DMS 273 (cell line): ENCODE data around the gene TNFRSF11A.

Source experiments
- DNase-seq: peaks from one replicate; lab custom pipeline; 2025; ENCODE audit not compliant: unreplicated experiment; lab: John Stamatoyannopoulos, UW

Gene TNFRSF11A

DNA sequence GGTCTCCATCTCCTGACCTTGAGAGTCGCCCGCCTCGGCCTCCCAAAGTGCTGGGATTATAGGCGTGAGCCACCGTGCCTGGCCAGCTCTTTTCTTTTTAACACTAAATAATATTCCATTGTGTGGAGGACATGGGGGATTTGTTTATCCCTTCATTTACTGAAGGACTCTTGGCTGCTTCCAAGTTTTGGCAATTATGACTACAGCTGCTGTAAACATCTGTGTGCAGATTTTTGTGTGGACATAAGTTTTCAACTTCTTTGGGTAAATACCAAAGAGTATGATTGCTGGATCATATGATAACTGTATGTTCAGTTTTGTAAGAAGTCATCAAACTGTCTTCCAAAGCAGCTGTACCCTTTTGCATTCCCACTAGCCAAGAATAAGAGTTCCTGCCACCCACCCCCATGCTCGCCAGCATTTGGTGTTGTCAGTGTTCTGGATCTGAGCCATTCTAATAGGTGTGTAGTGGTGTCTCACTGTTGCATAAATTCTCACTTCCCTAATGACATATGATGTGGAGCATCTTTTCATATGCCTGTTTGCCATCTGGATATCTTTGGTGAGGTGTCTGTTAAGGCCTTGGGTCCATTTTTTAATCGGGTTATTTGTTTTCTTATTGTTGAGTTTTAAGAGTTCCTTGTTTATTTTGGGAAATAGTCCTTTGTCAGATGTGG, 52.2 kb downstream of the TNFRSF11A start:
- peak; percentile 9 for DNase-seq

DNA sequence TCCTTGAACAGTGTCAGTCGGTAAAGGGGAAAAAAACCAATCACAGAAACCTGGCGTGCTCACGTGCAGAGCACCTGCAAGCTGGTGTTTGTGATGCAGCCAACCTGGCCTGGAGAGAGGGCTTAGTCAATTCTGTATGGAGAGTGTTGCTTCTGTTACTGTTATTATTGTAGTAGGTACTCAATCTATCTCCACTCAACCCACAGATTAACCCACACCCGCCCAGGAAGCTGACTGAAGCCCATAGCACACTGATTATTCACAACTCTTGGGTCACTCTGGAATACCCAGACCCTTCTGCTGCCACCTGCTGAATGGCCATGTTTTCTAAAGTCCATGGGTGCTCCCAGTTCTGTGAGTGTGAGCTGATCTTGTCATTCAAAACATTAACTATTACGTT, 53.9 kb downstream of the TNFRSF11A start:
- no peak for DNase-seq

DNA sequence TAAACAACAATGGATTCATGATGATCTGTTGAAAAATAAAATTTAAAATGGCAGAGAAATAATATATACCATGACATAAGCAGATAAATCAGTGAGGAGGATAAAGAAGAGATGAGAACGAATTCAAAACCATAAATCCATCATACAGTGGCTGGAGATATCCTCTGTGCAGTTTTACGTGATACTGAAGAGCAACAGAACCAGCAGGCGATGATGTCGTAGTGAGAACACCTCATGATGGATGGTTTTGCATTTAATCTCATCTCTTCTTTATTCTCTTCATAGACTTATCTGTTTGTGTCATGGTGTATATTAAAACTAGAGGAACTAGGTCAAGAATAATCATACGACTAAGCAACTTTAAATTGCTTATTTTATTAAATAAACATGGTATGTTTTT, 56.3 kb downstream of the TNFRSF11A start:
- no peak for DNase-seq

DNA sequence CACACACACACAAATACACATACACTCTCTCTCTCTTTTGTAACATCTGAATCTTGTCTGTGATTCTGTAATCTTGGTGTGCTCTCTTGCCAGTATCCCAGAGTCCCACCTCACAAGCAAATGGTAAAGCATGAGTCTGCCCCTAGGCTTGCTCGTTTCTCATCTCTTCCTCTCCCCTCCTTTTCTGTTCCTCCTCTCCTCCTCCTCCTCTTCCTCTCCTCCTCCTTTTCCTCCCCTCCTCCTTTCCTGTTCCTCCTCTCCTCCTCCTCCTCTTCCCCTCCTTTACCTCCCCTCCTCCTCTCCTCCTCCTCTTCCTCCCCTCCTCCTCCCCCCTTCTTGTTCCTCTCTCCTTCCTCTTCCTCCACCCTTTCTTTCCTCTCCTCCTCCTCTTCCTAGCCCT, 59.0 kb downstream of the TNFRSF11A start:
- DNase-seq: no peak

DNA sequence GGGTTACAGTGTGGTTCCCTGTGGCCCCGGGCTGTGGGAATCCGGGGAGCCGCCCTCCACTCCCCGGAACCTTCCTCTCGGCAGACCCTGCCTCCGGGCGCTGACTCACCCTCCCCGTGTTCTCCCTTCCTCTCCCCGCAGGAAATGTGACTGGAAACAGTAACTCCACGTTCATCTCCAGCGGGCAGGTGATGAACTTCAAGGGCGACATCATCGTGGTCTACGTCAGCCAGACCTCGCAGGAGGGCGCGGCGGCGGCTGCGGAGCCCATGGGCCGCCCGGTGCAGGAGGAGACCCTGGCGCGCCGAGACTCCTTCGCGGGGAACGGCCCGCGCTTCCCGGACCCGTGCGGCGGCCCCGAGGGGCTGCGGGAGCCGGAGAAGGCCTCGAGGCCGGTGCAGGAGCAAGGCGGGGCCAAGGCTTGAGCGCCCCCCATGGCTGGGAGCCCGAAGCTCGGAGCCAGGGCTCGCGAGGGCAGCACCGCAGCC, 59.5 kb downstream of the TNFRSF11A start:
- DNase-seq: peak; percentile 74

DNA sequence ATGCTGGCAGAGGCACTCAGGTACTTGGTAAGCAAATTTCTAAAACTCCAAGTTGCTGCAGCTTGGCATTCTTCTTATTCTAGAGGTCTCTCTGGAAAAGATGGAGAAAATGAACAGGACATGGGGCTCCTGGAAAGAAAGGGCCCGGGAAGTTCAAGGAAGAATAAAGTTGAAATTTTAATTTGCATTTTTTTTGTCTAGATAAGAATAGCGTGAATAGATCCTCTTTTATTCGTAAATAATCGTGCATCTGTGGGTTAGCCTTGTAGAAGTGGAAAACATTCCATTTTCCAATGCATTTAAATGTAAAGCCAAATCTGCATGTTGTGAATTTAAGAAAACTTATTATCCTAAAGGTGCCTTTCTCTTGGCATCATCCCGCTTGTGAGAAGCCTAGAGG, 61.0 kb downstream of the TNFRSF11A start:
- DNase-seq: no peak

DNA sequence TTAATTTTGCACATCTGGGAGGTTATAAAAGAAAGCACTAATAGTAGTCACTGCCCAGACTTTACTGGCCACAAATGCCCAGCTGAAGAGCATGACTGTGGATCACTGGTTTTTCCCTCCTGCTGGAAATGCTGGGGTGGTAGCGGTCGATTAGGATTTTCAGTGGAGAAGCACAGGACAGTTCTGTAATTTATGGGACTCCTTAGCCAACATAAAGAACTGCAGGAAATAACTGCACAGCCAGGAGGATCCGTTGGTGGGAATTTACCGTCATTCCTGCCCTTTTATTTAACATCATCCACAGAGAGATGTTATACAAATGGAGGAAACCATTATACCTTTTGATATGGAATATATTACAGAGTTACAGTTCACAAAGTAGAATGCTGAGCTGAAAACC, 61.5 kb downstream of the TNFRSF11A start:
- no peak for DNase-seq

DNA sequence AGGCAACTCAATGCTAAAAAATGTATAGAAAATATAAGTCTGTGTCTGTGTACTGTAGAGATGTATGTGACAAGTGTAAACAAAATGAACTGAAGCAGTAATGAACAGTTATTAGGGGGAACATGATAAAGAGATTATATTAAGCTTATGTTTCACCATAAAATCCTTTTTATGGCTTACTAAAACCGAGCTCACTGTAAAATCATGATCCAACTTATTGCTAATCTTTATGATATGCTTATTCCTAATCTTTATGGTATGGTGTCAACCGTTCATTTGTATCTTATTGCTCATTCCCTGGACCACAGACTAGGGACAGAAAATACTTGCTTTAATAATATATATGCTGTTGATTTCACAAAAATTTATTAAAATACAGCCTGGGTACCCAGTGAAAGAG, 62.1 kb downstream of the TNFRSF11A start:
- DNase-seq: no peak

DNA sequence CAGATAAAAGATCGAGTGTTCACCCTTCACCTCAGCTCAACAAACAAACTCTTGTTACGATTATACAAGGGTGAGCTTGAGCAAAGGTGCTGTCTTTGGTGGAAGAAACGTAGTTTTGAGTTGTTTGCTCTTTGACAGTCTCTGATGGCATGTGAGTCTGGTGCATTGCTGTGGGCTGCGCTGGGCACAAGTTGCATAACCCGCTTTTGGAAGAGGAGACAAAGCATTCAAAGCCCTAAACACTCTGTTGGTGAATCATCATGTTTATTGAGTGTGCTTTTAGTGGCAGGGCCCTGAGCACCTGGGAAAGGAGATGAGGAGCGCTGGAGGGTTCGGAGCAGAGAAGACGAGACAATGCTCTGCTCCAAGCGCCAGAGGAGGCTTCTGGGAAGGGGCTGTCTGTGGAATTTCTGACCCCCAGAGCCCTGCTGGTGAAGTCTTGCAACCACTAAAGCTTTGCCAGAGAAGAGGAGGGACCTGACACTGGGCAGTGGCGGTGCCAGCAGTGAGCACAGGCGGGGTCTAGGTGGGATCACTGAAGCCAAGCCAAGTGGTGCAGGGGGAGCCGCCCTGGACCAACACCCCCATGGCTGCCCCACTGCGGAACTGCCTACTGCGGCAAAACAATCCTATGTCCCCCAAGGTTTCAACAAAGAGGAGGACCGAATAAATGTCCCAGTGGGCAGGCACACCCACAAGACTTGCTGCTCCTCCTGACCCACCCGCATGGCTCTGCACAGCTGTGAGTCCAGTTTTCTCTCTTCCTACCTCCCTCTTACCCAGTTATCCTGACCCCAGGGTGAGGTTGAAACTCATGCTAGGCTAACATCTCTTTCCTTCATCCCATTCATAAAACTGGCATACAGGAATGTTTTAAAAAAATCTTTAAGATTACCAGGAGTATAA, 64.0 kb downstream of the TNFRSF11A start:
- DNase-seq: no peak

DNA sequence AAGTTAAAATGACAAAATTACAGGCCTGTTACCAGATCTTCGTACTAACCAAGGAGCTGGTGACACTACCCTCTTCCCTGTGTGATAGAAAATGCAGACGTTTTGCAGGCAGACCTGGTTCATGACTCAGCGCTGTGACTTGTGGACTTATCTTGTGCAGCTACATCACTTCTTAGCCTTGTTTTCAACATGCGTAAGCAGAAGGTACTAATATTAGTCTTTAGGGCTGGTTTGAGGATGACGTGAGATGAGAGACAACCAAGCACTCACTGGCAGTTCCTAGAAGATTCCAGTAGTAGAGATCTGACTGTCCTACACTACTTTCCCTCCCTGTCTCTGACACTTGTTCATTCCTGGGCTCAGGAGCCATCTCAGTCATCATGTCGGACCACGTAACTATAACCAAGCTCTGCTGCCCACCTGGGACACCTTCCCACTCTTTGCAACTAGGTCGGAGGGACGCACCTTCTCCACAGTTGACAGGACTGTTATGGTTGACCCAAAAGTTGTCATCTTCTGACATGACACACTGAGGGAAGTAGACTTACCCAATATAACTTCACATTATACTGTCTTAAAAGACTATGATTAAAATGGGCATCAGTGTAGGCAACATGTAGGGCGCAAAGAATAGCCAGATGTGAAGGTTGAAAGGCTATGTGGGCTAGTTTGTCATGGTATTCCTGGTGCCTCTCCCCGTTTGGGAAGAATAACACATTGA, 64.8 kb downstream of the TNFRSF11A start:
- DNase-seq: no peak

DNA sequence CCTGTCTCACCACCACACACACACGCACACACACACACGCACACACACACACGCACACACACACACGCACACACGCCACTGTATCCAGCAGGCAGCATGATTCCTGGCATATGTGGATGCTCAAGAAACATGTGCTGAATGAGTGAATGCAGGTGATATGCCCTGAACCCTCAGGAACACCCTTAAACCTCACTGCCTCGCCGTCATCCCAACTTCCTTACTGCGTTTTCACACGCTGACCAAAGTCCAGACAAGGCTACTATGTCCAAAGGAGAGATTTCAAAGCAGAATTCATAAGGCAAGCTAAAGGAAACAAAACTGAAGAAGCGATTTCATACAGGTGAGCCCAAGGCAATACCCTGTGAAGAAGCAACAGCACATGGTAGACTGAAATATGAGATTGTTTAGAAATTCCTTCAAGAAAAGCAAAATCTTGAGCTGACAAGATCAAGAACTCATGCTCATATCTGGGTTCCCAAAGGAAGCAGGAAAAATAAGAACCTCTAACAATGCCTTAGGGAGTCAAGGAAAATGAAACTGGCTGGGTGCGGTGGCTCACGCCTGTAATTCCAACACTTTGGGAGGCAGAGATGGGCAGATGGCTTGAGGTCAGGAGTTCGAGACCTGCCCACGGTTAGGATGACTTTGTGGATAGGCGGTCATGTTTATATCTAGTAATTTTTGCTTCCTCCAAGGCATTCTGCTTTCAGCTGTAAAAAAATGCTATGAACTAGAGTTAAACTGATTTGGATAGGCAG, 69.1 kb downstream of the TNFRSF11A start:
- DNase-seq: no peak

DNA sequence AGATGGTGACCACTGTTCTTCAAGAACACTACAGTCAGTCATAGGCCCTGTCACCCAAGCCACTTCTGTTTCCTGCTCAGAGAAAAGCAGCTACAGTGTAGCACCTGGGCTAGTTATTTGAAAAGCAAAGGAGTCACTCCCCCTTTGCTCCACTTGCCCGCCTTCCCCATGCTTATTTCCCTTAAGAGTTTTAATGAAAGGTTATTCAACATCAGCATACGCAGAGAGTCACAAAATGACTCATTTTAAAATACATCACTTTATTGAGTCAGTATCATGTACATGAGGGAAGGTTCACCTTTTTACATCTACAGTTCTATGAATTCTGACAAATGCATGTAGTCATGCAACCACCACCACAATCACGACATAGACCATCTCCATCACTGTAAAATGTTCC, 71.3 kb downstream of the TNFRSF11A start:
- DNase-seq: no peak

DNA sequence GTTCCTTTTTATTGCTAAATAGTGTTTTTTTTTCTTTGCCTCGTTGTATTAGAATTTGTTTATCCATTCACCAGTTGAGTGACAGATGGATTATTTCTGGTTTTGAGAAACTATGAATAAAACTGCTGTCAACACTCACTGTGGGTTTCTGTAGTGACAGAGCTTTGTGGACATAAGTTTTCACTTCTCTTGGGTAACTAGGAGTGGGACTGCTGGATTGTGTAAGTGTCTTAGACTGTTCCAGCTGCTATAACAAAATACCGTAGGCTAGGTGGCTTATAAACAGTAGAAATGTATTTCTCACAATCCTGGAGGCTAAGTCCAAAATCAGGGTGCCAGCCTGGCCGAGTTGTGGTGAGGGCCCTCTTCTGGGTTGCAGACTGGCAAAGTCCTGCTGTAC, 71.9 kb downstream of the TNFRSF11A start:
- DNase-seq: no peak

DNA sequence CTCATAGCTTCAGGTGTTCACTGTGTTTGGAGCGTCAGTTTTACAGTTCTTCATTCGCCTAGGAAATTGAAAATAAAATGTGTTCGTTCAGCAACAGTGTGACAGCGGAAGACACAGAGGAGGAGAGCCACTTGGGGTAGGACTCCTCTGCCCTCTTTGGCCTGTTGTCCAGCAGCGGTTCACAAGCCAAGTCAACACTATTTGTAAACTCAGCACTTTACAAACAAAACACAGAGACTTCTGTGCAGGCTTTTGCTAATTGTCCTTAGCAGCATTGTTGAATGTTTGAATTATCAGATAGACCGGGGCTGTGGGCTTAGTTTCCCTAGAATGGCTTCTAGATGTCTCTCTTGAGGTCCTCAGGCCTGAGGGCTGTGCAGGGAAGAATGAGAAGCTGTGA, 73.2 kb downstream of the TNFRSF11A start:
- no peak for DNase-seq

DNA sequence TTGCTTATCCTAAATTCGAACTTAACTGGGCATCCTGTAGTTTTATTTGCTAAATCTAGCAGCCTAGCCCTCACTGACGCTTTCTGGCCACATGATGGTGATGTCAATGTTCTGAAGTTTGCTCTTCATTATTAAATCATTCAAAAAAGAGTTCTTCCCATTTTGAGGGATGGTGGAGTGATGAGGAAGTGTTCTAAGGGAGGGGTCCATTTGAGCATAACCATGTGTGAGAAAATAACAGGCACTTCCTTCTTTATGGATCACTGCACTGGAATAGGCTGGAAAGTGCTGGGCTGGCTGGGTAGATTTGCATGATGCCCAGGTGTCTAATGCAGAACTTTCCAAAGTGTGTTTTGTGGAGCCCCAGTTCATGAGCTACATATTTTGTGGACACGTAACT, 74.2 kb downstream of the TNFRSF11A start:
- DNase-seq: no peak

DNA sequence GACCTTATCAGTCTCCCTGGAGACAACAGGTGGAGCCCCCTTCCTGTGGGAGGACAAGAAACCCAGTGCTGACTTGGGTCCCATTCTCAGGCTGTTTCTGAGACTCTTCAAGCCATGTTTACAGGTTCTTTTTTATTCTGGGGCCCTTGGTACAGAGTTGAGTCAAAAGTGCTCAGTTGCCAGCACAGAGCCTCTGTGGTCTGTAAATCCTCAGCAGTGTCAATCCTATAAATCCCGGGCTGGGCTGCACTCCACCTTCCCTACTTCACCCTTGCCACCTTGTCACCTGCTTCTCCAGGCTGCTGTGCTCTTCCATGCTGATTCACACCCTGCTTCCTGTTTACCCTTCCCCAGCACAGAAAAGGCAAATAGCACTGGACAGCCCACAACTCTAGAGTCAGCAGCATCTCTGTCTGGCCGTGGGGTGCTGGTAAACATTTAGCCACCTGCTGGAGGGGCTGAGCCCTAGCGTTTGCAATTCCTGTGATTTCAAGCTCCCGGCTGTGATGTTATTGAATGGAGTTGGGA, 74.7 kb downstream of the TNFRSF11A start:
- DNase-seq: peak; percentile 40

DNA sequence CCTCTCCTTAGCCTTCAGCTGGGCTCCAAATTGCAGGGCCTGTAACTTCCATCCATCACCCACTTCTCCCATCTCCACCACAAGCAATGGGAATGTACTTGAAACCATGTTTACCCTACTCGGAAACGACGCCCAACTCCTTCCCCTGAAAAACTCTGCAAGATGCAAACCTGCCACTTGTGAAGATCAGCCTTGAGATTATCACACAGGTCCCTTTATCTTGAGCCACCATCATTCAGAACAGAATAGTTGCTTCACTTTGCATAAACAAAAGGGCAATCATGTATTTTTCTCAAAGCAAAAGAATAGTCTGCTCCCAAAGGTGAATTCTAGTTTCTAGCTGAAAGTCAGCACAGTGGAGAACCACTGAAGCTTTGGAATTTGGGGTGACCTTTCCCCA, 75.8 kb downstream of the TNFRSF11A start:
- no peak for DNase-seq

DNA sequence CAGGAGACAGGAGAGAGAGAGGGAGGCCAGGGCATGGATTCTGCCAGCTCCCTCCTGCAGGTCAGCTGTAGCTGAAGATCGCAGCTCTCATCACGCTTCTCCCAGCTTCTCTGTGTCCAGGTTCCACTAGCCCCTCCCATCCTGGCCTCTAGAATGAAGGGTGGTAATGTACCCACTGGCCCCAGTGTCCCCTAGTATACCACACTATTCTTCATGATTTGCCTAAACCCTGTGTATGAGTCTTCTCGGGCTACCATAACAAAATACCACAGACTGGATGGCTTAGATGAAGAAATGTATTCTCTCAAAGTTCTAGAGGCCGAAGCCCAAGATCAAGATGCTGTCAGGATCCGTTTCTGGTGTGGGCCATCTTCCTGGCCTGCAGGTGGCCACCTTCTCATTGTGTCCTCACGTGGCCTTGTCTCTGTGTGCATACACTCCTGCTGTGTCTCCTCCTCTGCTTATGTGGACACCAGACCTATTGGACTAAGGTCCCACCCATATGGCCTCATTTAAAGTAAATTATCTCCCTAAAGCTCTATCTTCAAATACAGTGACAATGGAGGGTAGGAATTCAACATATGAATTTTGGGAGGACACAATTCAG, 77.3 kb downstream of the TNFRSF11A start:
- DNase-seq: no peak

DNA sequence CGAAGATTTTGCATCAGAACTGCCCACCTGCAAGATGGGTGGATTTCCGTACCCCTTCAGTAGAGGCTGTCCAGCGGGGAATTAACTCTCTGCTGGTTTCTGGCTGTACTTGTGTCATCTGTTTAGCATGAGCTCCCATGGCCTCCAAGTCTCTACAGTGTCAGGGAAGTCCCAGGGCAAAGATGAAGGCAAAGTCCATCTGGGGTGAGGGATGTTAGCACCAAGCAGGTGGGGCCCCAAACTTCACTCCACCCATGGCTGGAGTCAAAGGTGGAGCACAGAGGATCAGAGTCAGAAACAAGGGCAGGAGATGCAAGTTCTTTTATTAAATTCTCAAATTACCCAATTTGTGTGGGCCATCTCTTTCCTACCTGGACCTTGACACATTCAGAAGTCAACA, 78.0 kb downstream of the TNFRSF11A start:
- DNase-seq: no peak

DNA sequence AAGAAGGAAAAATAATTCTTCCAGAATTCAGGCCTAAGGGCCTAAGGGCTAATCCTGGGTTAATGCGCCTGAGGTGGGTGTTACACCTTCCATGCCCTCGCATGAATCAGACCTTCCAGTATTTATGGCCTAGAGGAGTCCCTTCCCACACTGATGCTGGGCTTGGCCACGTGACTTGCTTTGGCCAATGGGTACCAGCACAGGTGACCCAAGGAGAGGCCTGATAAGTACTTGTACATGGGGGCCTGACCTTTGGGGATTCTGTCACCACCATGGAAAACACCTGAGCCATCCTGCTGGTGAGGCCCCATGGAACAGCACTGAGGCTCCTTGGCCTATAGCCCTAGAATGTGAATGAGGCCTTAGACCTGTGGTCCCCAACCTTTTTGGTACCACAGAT, 79.8 kb downstream of the TNFRSF11A start:
- DNase-seq: no peak
